ENCODE data around the gene ANKRD44.

The ANKRD44 gene

GRCh38 chr2:196941398-196942078 is 369.0 kb downstream of the ANKRD44 start:
- in situ Hi-C loops (cut with HindIII; ENCODE audit: low sequenced_read_pairs), result no loop called here

GRCh38 chr2:196939371-196939770 is 371.2 kb downstream of the ANKRD44 start:
- in situ Hi-C loops (cut with HindIII; ENCODE audit: low sequenced_read_pairs), result no loop called here
